H1 (cell line): ENCODE results near the gene CCPG1. TPM values are rescaled to one million over a fixed set of nuclear protein-coding genes. Genes with fewer than 3 reads are reported as not detected.

Experiments
- KDM4A ChIP-seq: IDR thresholded peaks from one replicate; pipeline ENCODE4 v1.7.1; 2012; ENCODE audit warnings: low read depth, mild to moderate bottlenecking, moderate library complexity, low read length, inconsistent platforms; ENCODE audit not compliant: severe bottlenecking
- RAD21 ChIP-seq, 2 experiments: IDR thresholded peaks in 1 of 2; conservative IDR thresholded peaks in 1 of 2; 2 replicates each; pipeline ENCODE4 v1.6.1; 2011; ENCODE audit warnings: low read depth in 2 of 2, low read length in 2 of 2, improper control_type of control experiment in 1 of 2, inconsistent platforms in 1 of 2, mild to moderate bottlenecking in 1 of 2, moderate library complexity in 1 of 2
- polyA plus RNA-seq, 7 experiments: library from polyadenylated mRNA; depleted of rRNA in 3 of 7; stranded (reverse) in 5 of 7; unstranded in 2 of 7; fragments of >200 nt in 5 of 7; fragments of 200-250 nt in 2 of 7; gene quantifications; 1 replicate in 5 of 7; 2 replicates in 1 of 7; 4 replicates in 1 of 7; pipeline versions ENCODE4 v1.2.1 to v1.2.3, GENCODE V29; 2011 to 2013; ENCODE audit warnings: missing spikeins in 2 of 7, mixed read lengths in 2 of 7
- total RNA-seq: library from RNA; stranded (reverse); fragmentation: NEBNext Ultra II Directional; extraction: Animal tissue kit (Norgen Biotek cat#: 25700); gene quantifications from 2 replicates; pipeline ENCODE4 v1.2.1, GENCODE V29; 2021
- TF ChIP-seq, protein P1 (sequence below): IDR thresholded peaks from 2 replicates; pipeline ENCODE4 v1.6.1; 2011; ENCODE audit warnings: low read length, improper control_type of control experiment

CCPG1 gene
- total and polyA plus RNA-seq, 2 of the 8 experiments (the other 6 are each of a cell fraction or from before 2014, with no cell fraction given) = 2.3 to 13.2 TPM

GRCh38 chr15:55327387-55327786, 80.8 kb downstream of the CCPG1 start (continued):
- TF ChIP-seq, protein P1, sequence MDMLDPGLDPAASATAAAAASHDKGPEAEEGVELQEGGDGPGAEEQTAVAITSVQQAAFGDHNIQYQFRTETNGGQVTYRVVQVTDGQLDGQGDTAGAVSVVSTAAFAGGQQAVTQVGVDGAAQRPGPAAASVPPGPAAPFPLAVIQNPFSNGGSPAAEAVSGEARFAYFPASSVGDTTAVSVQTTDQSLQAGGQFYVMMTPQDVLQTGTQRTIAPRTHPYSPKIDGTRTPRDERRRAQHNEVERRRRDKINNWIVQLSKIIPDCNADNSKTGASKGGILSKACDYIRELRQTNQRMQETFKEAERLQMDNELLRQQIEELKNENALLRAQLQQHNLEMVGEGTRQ = no peak
- TF ChIP-seq KDM4A = no peak
- no peak for TF ChIP-seq RAD21 (IDR thresholded peaks at IDR 0.05 in 1 of 2, conservative IDR thresholded peaks at IDR 0.05 in 1 of 2; ENCODE audit: low read depth in 2 of 2, low read length in 2 of 2)
